Neuron (in vitro differentiated cells): Measurements from ENCODE around the gene AHI1.

Experiments
- H2AFZ ChIP-seq: one replicate; pipeline ENCODE4 v1.6.1; 2013; ENCODE audit warnings: low read depth, mild to moderate bottlenecking, inconsistent platforms, low read length, moderate library complexity
- H3K27me3 ChIP-seq: one replicate; pipeline ENCODE4 v1.6.1; 2013; ENCODE audit warnings: low read length; ENCODE audit not compliant: insufficient read depth
- H3K36me3 ChIP-seq: one replicate; pipeline ENCODE4 v1.6.1; 2013; ENCODE audit warnings: low read length; ENCODE audit not compliant: insufficient read depth
- H3K4me1 ChIP-seq: one replicate; pipeline ENCODE4 v1.6.1; 2013; ENCODE audit warnings: low read length; ENCODE audit not compliant: insufficient read depth
- H3K4me3 ChIP-seq: 2 replicates; pipeline ENCODE4 v1.5.1; 2013; ENCODE audit warnings: mild to moderate bottlenecking, low read length, moderate library complexity
- H3K9me3 ChIP-seq: one replicate; pipeline ENCODE4 v1.6.1; 2013; ENCODE audit warnings: low read length

Gene AHI1

DNA sequence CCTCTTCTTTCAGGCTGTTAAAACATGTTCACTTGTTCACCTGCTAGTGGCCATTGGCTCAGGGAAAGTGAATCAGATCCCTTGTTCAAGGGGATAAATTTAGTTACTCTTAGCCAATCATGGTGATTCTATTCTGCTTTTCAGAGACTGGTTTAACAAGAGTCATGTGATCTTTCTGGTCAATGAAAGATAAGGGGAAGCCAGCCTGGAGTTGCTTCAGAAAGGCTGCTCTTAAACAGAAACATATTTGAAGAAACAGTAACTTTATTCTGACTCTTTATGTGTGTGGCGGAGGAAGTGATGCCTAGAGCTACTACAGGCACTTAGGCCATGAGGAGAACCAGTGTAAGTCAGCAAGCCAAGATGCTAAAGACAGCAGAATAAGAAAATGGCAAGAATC is 28.1 kb upstream of the AHI1 start:
- Histone ChIP-seq H3K4me3 (no peak overlapping the region), H3K4me1 (no peaks in the 10 kb centered on the region), H3K9me3 (no peaks in the 10 kb centered on the region), H2AFZ (no peak overlapping the region), H3K27me3 (no peaks in the 10 kb centered on the region), H3K36me3 (no peaks in the 10 kb centered on the region)

DNA sequence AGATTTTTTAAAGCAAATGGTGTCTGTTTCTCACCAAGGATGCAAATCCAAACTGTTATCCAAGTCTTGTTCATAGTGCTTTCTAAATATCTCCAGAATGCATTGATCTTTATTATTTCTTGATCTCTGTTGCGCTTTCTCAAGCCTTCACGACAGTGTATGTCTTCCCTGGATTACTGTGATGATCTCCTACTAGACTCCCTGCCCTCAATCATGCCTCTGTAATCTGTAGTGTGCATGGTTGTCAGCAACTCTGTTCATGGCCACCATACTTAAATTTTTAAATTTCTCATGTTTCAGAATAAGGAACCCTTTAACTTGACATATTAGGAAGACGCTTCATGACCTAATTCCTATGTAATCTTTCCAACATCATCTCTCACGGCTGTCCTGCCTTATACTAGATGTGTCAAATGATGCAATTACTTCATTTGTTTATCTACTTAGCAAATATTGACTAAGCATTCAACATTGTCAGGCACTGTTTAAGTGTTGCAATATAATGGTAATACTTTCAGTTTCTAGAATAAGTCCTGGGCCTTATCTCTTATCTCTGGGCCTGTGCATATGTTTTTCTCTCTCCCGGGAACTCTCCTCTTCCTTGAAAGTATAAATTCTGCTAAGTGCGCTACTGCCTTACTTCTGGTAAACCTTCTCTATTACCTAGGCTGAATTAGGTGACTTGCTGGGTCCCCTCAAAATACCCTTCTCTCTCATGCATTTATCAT is 25.6 kb upstream of the AHI1 start:
- Histone ChIP-seq H3K36me3 (no peaks in the 10 kb centered on the region), H3K4me3 (no peak overlapping the region), H3K9me3 (no peaks in the 10 kb centered on the region), H3K4me1 (no peaks in the 10 kb centered on the region), H2AFZ (no peak overlapping the region), H3K27me3 (no peaks in the 10 kb centered on the region)

DNA sequence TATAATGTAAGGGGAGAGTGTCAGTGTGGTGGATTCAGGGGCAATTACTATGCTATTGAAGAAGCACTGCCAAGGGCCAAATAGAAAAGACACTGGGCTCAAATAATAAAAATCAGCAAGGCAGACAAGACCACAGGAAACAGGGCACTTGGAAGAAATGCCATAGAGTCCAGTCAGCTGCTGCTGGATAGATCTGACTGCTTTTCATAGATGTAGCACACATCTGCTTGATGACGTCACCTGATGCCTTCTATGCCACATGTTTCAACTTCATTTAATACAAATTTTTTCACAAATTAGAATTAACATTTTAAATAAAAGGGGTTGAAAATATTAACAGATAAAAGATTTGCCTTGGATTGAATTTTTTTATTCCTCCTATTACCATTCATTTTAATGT is 23.9 kb upstream of the AHI1 start:
- H3K36me3 ChIP-seq: no peaks in the 10 kb centered on the region
- no peak overlapping the region for H2AFZ ChIP-seq
- H3K27me3 ChIP-seq: no peaks in the 10 kb centered on the region
- no peaks in the 10 kb centered on the region for H3K9me3 ChIP-seq
- no peak overlapping the region for H3K4me3 ChIP-seq
- no peaks in the 10 kb centered on the region for H3K4me1 ChIP-seq

DNA sequence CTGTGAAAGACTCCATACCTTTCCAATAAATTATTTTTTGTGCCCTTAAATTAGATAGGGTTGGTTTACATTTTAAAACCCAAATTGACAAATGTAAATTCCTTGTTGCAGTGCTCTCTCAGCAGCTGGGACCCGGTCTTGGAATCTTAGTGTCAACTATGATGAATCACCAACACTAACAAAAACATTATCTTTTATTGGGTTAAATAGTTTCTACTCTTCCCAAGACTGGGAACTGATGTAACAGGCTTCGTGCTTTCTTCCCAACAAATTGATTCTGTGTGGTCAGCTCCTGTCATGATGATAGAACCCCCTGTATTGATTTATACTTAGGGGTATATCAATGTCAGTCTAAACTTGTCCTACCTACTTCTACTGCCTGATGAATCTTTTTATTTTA is 23.2 kb upstream of the AHI1 start:
- H3K4me1 ChIP-seq: no peaks in the 10 kb centered on the region
- H2AFZ ChIP-seq: no peak overlapping the region

DNA sequence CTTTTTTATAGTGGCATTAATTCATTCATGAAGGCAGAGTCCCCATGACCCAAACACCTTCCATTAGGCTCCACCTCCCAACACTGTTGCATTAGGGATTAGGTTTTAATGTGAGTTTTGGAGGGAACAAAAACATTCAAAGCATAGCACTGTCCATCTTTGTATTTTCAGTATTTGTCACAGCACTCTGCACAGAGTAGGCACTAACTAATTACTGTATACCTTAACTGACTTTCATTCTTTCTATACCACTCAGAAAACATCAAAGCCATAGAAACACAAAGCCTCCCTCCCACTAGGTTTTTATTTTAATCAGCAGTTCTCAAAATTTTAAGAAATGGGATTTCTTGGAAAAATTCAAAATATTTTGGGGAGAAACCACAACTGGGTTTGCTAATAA is 21.8 kb upstream of the AHI1 start:
- Histone ChIP-seq H2AFZ (no peak overlapping the region), H3K27me3 (no peaks in the 10 kb centered on the region), H3K36me3 (no peaks in the 10 kb centered on the region), H3K4me3 (no peak overlapping the region), H3K4me1 (no peaks in the 10 kb centered on the region), H3K9me3 (no peaks in the 10 kb centered on the region)

More for the DNA sequence above, 23.2 kb upstream of the AHI1 start:
- Histone ChIP-seq H3K27me3 (no peaks in the 10 kb centered on the region), H3K9me3 (no peaks in the 10 kb centered on the region), H3K36me3 (no peaks in the 10 kb centered on the region), H3K4me3 (no peak overlapping the region)

DNA sequence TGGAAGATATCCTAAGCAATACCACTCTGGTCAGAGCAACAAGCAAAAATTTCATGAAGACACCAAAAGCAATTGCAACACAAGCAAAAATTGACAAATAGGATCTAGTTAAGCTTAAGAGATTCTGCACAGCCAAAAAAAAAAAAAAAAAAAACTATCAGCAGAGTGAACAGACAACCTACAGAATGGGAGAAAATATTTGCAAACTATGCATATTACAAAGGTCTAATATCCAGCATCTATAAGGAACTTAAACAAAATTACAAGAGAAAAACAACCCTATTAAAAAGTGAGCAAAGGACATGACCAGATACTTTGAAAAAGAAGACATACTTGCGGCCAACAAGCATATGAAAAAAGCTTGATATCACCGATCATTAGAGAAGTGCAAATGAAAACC is 20.0 kb upstream of the AHI1 start:
- Histone ChIP-seq H3K36me3 (no peaks in the 10 kb centered on the region), H2AFZ (no peak overlapping the region), H3K27me3 (no peaks in the 10 kb centered on the region), H3K9me3 (no peaks in the 10 kb centered on the region), H3K4me1 (no peaks in the 10 kb centered on the region), H3K4me3 (no peak overlapping the region)

DNA sequence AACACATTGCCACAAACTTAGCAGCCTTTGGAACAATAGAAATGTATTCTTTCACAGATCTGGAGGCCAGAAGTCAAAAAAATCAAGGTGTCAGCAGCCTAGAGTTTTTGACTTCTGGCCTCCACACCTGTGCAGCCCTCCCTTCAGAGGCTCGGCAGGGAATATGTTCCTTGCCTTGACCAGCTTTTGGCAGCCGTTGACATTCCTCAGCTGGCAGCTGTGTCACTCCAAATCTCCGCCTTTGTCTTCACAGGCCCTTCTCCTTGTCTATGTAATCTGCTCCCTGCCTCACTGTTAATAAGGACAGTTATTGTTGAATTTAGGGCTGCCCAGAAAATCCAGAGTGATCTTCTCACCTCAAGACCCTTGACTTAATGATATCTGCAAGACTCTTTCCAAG is 17.2 kb upstream of the AHI1 start:
- Histone ChIP-seq H3K36me3 (no peaks in the 10 kb centered on the region), H3K4me3 (no peak overlapping the region), H3K27me3 (no peaks in the 10 kb centered on the region), H2AFZ (no peak overlapping the region), H3K4me1 (no peaks in the 10 kb centered on the region), H3K9me3 (no peaks in the 10 kb centered on the region)

DNA sequence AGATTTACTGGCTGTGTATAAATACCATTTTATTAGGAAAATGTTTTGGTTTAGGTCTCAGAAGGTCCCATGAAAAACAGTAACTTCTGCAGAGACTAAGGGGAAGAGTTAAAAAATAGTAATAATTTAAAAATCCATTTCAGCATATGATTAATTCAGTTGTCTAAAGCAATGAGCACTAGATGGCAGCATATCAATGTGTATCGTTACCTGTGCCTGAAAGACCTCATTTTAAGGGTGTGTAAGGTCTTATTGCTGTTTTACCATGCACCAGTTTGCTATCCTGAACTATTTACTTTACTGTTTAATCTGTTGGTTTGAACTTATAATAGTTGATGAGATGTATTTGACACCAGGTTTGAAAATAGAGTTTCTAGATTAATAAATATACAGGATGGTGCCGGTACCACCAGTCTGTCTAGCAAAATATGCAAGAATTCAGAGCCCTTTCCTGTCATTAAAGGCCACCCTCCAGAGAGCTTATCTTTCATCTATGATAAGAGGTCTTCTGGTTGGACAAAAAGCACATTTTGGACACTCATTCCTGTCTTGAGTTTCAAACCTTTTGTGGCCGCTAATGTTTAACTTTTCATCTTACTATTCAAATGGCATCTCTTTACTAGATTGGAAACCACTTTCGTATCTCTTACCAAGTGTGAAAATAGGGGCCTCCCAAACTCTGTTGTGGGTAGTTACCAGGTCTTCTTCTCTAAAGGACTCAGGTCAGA is 8.9 kb upstream of the AHI1 start:
- Histone ChIP-seq H3K36me3 (no peaks in the 10 kb centered on the region), H3K27me3 (no peaks in the 10 kb centered on the region), H3K4me1 (no peaks in the 10 kb centered on the region), H2AFZ (no peak overlapping the region), H3K4me3 (no peak overlapping the region), H3K9me3 (no peaks in the 10 kb centered on the region)

DNA sequence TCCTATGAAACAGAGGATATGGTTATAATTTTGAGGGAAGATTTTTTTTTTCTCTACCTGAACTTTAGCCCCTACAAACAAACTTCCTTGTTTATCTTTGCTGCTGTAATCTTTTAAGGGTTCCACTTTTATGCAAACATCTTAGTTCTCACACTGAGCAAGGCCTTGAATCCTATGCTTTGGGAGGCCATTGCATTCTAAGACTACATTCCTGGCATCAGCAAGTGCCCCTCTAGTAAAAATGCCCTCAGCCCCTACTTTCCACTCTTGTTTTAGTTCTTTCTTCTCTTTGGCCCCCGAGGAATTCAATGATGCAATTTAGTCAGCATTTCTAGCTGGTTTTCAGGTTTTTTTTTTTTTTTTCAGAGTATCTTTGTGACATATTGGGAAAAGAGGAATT is 8.1 kb upstream of the AHI1 start:
- Histone ChIP-seq H3K27me3 (no peaks in the 10 kb centered on the region), H3K9me3 (no peaks in the 10 kb centered on the region), H2AFZ (no peak overlapping the region), H3K4me1 (no peaks in the 10 kb centered on the region), H3K4me3 (no peak overlapping the region), H3K36me3 (no peaks in the 10 kb centered on the region)

DNA sequence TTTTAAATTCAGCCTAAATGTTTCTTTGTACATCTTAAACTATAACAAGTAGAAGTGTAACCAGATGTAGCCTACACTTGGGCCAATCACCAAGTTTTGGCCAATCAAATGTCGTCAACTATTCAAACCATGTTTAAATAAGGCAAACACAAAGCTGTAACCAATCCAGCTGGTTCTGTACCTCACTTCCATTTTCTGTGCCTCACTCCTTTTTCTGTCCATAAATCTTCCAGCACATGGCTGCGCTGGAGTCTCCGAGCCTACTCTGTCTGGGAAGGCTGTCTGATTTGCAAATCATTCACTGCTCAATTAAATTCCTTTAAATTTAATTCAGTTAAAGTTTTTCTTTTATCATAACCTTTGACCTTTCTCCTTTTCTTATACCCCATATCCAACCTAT is 7.7 kb upstream of the AHI1 start:
- no peaks in the 10 kb centered on the region for H3K9me3 ChIP-seq
- H3K36me3 ChIP-seq: no peaks in the 10 kb centered on the region
- no peak overlapping the region for H3K4me3 ChIP-seq
- H2AFZ ChIP-seq: no peak overlapping the region
- no peaks in the 10 kb centered on the region for H3K27me3 ChIP-seq
- no peaks in the 10 kb centered on the region for H3K4me1 ChIP-seq

DNA sequence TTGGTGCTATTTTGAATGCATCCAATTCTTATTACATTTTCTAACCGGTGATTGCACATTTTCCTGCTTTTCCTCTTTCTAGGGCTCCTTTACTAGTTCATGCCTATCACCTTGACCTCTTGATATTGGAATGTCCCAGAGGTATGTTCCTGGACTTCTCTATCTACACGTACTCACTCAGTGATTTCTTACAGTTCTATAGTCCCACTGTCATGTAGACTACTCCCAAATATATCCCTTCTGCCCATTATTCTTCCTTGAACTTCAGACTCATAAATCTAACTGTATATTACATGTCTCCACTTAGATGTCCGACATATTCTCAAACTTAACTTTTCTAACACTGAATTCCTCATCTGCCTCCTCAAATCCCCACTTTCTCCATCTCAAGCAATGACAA is 7.2 kb upstream of the AHI1 start:
- no peak overlapping the region for H3K4me3 ChIP-seq
- H3K36me3 ChIP-seq: no peaks in the 10 kb centered on the region
- no peaks in the 10 kb centered on the region for H3K27me3 ChIP-seq
- H3K9me3 ChIP-seq: no peaks in the 10 kb centered on the region
- H2AFZ ChIP-seq: no peak overlapping the region
- no peaks in the 10 kb centered on the region for H3K4me1 ChIP-seq

DNA sequence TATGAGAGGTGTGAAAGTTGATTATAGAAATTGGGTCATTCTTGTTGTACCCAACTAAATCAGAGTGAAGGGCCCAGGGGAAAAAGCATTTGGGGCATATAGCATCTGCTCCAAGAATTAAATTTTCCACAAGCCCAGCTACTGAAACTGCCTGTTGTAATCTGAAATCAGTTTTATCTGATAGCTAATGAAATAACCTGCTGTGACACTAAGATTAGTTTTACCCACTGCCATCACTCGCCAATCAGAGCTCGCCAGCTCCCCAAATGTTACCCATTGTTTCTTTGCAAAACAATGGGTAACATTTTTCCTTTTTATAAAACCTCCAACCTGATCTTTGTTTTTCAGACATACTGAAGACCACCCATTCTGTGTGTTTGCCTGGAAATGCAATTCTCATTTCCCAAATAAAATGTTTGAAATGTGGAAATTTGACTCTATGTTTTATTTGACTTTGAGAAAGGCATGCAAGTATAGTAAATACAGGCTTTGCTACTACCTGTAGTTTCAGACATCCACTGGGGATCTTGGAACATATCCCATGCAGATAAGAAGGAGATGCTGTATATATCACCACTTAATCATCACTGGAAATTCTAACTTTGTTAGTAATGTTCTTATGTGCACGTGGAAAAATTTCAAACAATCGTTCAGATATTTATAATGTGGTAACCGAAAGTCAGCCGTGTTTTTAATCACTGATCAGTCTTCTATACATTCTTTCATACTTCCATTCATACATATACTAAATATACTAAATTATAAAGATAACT is 6.3 kb upstream of the AHI1 start:
- peaks cover 3% of the 10 kb centered on the region for H3K4me1 ChIP-seq
- no peak overlapping the region for H2AFZ ChIP-seq
- no peaks in the 10 kb centered on the region for H3K27me3 ChIP-seq
- no peaks in the 10 kb centered on the region for H3K9me3 ChIP-seq
- no peak overlapping the region for H3K4me3 ChIP-seq
- no peaks in the 10 kb centered on the region for H3K36me3 ChIP-seq
